Measurements from ENCODE around the gene ZFYVE16. TPM values are rescaled to one million over a fixed set of nuclear protein-coding genes. Genes with fewer than 3 reads are reported as not detected.
"Not testable (repeated sequence)": the region's sequence is repeated elsewhere in the genome, so short reads cannot be mapped to it uniquely, and the experiment has no call there.

ZFYVE16 gene
- total and polyA plus RNA-seq, 2 of the 4 experiments (the other 2 are of a cell fraction) = 5.3 to 11.1 TPM

DNA sequence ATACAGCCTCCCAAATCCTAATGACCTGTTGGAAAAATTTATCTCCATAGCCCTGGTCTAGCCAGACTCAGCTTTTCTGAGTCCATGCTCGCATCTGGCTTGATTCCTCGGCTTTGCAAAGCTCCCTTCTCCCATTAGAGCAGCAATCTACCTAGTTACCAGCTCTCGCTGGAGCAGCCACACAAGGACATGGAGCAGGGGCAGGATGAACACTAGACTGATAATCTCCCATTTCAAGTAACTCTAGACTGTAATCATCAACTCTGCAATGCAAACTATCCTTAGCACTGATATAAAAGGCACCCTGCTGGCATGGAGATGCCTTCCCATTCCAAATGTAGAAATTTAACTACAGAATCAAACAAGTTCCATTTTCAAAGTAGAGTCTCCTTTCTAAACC, 17.5 kb upstream of the ZFYVE16 start:
- H4K5ac ChIP-seq (ENCODE audit: low read depth, low read length); H3K4ac ChIP-seq (ENCODE audit: low read depth, low read length); H3K9ac ChIP-seq (ENCODE audit: low read depth, low read length); H2BK5ac ChIP-seq (ENCODE audit: low read depth, low read length, poor library complexity, severe bottlenecking); H3K14ac ChIP-seq (replicated peaks; ENCODE audit: low read depth, low read length); H4K91ac ChIP-seq (ENCODE audit: insufficient read depth, low read depth, low read length); H3K4me3 ChIP-seq (ENCODE audit: insufficient read depth, low read depth, low read length); H3K27me3 ChIP-seq (ENCODE audit: control insufficient read depth, insufficient read depth, low read length); dilution Hi-C loops (cut with HindIII; ENCODE audit: low sequenced_read_pairs, unreplicated experiment); H3K27ac ChIP-seq (ENCODE audit: insufficient read depth, low read length); H3K23ac ChIP-seq (ENCODE audit: low read depth, low read length); DNase-seq; CTCF ChIA-PET; H3K4me1 ChIP-seq (ENCODE audit: control insufficient read depth, insufficient read depth, low read length); H2BK15ac ChIP-seq (ENCODE audit: low read depth, low read length); H3K18ac ChIP-seq (ENCODE audit: low read depth, low read length); H4K8ac ChIP-seq (ENCODE audit: low read depth in 2 of 2, low read length in 2 of 2); H3K4me2 ChIP-seq (ENCODE audit: low read depth, low read length); H2AK5ac ChIP-seq (ENCODE audit: low read depth, low read length); H3K9me1 ChIP-seq (ENCODE audit: insufficient read depth, low read length); BruUV-seq (replicated peaks); H3K56ac ChIP-seq (ENCODE audit: extremely low read depth, insufficient read depth, low read length); H3K36me3 ChIP-seq (ENCODE audit: control insufficient read depth, insufficient read depth, low read length); H2BK20ac ChIP-seq (ENCODE audit: low read depth, low read length); H4K20me1 ChIP-seq (ENCODE audit: insufficient read depth, low read length); H3K79me1 ChIP-seq (ENCODE audit: low read depth in 1 of 2, low read length in 2 of 2); H3K9me3 ChIP-seq (ENCODE audit: control insufficient read depth, insufficient read depth, low read length); H2AK9ac ChIP-seq (replicated peaks; ENCODE audit: low read depth, low read length, poor library complexity); POLR2A ChIA-PET (ENCODE audit: unreplicated experiment); H2AFZ ChIP-seq (replicated peaks; ENCODE audit: low read length, poor library complexity); ATAC-seq (ENCODE audit: low read depth); in situ Hi-C loops (cut with MboI; ENCODE audit: low sequenced_read_pairs); intact Hi-C loops (cut with micrococcal nuclease); H2BK120ac ChIP-seq (ENCODE audit: low read depth, low read length): not testable (repeated sequence)
- 69% methylated on average over 2 of the region's 3 CpGs; no CpG with 5 or more reads in 1 of the 2 experiments for WGBS, 2 experiments (ENCODE audit: extremely low coverage in 2 of 2, insufficient read length in 1 of 2)

GRCh38 chr5:80391267-80391666, 16.6 kb upstream of the ZFYVE16 start:
- H3K27me3 ChIP-seq (ENCODE audit: control insufficient read depth, insufficient read depth, low read length); H2BK15ac ChIP-seq (ENCODE audit: low read depth, low read length); H2AK5ac ChIP-seq (ENCODE audit: low read depth, low read length); H3K9me3 ChIP-seq (ENCODE audit: control insufficient read depth, insufficient read depth, low read length); H3K4me1 ChIP-seq (ENCODE audit: control insufficient read depth, insufficient read depth, low read length); DNase-seq; H3K9ac ChIP-seq (ENCODE audit: low read depth, low read length); H2AFZ ChIP-seq (replicated peaks; ENCODE audit: low read length, poor library complexity); H2BK20ac ChIP-seq (ENCODE audit: low read depth, low read length); ATAC-seq (ENCODE audit: low read depth); POLR2A ChIA-PET (ENCODE audit: unreplicated experiment); H3K27ac ChIP-seq (ENCODE audit: insufficient read depth, low read length); H4K20me1 ChIP-seq (ENCODE audit: insufficient read depth, low read length); H3K4me3 ChIP-seq (ENCODE audit: insufficient read depth, low read depth, low read length); H3K23ac ChIP-seq (ENCODE audit: low read depth, low read length); H3K56ac ChIP-seq (ENCODE audit: extremely low read depth, insufficient read depth, low read length); CTCF ChIA-PET; in situ Hi-C loops (cut with MboI; ENCODE audit: low sequenced_read_pairs); H4K91ac ChIP-seq (ENCODE audit: insufficient read depth, low read depth, low read length); H3K36me3 ChIP-seq (ENCODE audit: control insufficient read depth, insufficient read depth, low read length); H4K5ac ChIP-seq (ENCODE audit: low read depth, low read length); H3K18ac ChIP-seq (ENCODE audit: low read depth, low read length); H3K14ac ChIP-seq (replicated peaks; ENCODE audit: low read depth, low read length); intact Hi-C loops (cut with micrococcal nuclease); H3K4me2 ChIP-seq (ENCODE audit: low read depth, low read length); H3K9me1 ChIP-seq (ENCODE audit: insufficient read depth, low read length); H3K79me1 ChIP-seq (ENCODE audit: low read depth in 1 of 2, low read length in 2 of 2); BruUV-seq (replicated peaks); H2BK120ac ChIP-seq (ENCODE audit: low read depth, low read length); H3K4ac ChIP-seq (ENCODE audit: low read depth, low read length); H4K8ac ChIP-seq (ENCODE audit: low read depth in 2 of 2, low read length in 2 of 2); H2AK9ac ChIP-seq (replicated peaks; ENCODE audit: low read depth, low read length, poor library complexity); H2BK5ac ChIP-seq (ENCODE audit: low read depth, low read length, poor library complexity, severe bottlenecking); dilution Hi-C loops (cut with HindIII; ENCODE audit: low sequenced_read_pairs, unreplicated experiment): not testable (repeated sequence)
